Activated CD8-positive, alpha-beta memory T cell treated with anti-CD3 and anti-CD28 coated beads, Interleukin-2, amount 10 ng/mL, durations not matched to agents 7 days and 5 days (primary cell): ENCODE results near the gene RRP1. TPM values are rescaled to one million over a fixed set of nuclear protein-coding genes. Genes with fewer than 3 reads are reported as not detected.

Source experiments
- ATAC-seq: fragments of 150-1000 bp; cut with Tn5 transposase; one replicate; pipeline ENCODE4 v1.10.0; 2021; ENCODE audit warnings: moderate library complexity
- CTCF ChIA-PET: fragments of 350-600 bp; sonication (Branson Sonifier 250); formaldehyde crosslinking; loops from one replicate; lab custom pipeline; 2021; ENCODE audit warnings: antibody characterized with exemption; lab: Charles Lee
- DNase-seq: peaks from one replicate; pipeline ENCODE4 v3.0.0-alpha.2; 2020
- H3K27ac Mint-ChIP-seq: one replicate; pipeline ENCODE4 v1.8.0; 2021; ENCODE audit warnings: mild to moderate bottlenecking, mixed read lengths
- H3K27me3 Mint-ChIP-seq: one replicate; pipeline ENCODE4 v1.8.0; 2021; ENCODE audit warnings: mixed read lengths
- H3K36me3 Mint-ChIP-seq: one replicate; pipeline ENCODE4 v1.8.0; 2021; ENCODE audit warnings: mild to moderate bottlenecking, mixed read lengths
- H3K4me1 Mint-ChIP-seq: one replicate; pipeline ENCODE4 v1.8.0; 2021; ENCODE audit warnings: mixed read lengths
- H3K4me3 Mint-ChIP-seq: one replicate; pipeline ENCODE4 v1.8.0; 2021; ENCODE audit warnings: mild to moderate bottlenecking, moderate library complexity, mixed read lengths
- H3K9me3 Mint-ChIP-seq: one replicate; pipeline ENCODE4 v1.8.0; 2022; ENCODE audit warnings: low read depth, mixed read lengths
- total RNA-seq, 2 experiments: library from RNA; stranded (reverse); gene quantifications; one replicate each; pipeline ENCODE4 v1.2.3, GENCODE V29; 2021

RRP1 gene
- total RNA-seq, 2 experiments from 2014 or later = 37.7 to 45.2 TPM

GRCh38 chr21:43764576-43765495 is 24.5 kb upstream of the RRP1 start:
- no peaks in the 10 kb centered on the region for H3K27me3 Mint-ChIP-seq
- H3K9me3 Mint-ChIP-seq = no peaks in the 10 kb centered on the region
- no peak for DNase-seq
- H3K27ac Mint-ChIP-seq = no peak overlapping the region
- CTCF ChIA-PET = no interaction called here
- H3K4me1 Mint-ChIP-seq = no peaks in the 10 kb centered on the region
- no peak overlapping the region for H3K4me3 Mint-ChIP-seq
- H3K36me3 Mint-ChIP-seq = no peaks in the 10 kb centered on the region
- ATAC-seq = no peak

DNA sequence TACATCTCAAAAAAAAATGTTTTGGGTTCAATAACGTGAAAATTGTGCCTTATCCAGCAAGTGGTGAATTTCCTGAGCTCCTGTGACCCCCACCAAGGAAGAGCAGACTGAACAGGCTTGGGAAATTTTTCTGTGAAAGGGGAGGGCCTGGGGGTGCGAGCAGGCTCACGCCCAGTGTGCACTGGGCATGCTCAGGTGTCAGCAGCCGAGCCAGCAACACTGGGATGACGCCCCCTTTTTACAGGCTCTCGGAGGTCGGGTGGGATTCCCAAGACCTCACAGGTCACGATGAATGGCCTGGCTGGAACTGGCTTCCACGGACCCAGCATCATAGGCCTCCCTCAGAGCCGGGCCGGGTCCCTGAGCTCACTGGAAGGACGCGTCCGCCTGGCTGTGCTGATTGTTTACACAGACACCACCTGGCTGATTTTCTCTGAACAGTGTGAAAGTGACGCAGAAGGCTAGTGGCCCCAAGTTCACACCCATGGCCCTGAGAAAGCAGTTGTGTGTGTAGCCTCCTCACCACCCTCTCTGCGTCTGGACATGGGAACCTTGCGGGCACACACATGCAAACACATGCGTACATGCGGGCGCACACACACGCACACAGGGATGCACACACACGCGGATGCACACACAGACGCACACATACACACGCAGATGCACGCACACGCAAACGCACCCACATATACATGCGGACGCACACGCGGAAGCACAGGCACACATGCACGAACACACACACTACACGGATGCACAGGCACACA is 22.5 kb upstream of the RRP1 start:
- CTCF ChIA-PET = no interaction called here
- Mint-ChIP-seq H3K9me3 (no peaks in the 10 kb centered on the region), H3K27ac (no peak overlapping the region), H3K36me3 (peaks cover 4% of the 10 kb centered on the region), H3K4me1 (peaks cover 4% of the 10 kb centered on the region), H3K27me3 (no peaks in the 10 kb centered on the region), H3K4me3 (no peak overlapping the region)
- ATAC-seq = no peak
- no peak for DNase-seq

- Mint-ChIP-seq H3K27me3 (no peaks in the 10 kb centered on the region), H3K36me3 (peaks cover 4% of the 10 kb centered on the region), H3K9me3 (no peaks in the 10 kb centered on the region), H3K27ac (no peak overlapping the region), H3K4me1 (peaks cover 4% of the 10 kb centered on the region), H3K4me3 (no peak overlapping the region)
- CTCF ChIA-PET = no interaction called here
- ATAC-seq = peak; percentile 24
- no peak for DNase-seq
Measured at GRCh38 chr21:43767498-43767983, 21.8 kb upstream of the RRP1 start.

DNA sequence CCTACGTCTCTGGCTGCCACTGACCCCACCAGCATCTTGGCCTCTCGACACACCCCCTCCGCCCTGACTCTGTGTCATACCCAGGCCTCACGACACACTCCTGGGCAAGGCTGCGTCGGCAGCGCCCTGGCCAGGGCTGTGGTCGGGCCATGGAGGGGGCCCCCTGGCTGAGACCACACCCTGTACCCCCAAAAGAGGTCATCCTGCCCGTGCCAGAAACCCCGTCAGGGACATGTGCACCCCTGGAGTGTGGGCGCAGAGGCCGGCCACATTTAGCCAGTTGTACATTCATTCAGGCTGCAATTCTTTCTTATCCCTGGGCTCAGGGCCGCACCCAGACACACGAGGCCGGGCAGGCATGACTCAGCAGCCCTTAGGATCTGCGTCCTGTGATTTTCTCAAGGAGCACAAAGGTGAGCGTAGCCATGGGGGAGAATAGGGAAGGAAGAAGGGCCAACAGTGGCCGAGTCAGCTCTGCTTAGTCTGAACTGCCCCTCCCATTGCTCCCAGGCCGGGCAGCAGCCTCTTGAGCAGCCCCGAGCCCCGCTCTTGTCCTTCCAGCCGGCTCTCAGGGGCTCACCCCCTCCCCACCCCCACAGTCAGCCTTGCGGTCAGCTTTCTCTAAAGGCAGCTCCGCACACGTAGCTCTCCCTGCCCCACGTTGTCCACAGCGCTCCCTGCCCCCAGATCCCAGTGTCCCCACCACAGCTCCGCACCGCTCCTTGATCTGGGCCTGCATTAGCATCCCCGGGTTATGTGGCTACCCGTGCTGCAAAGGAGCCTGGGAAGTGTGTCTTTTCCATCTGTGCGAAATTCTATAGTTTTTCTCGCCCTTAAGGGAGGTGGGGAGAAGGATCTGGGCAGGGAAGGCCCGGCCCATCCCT is 21.2 kb upstream of the RRP1 start:
- Mint-ChIP-seq H3K36me3 (peaks cover 7% of the 10 kb centered on the region), H3K9me3 (no peaks in the 10 kb centered on the region), H3K27ac (no peak overlapping the region), H3K27me3 (no peaks in the 10 kb centered on the region), H3K4me1 (peaks cover 4% of the 10 kb centered on the region), H3K4me3 (no peak overlapping the region)
- CTCF ChIA-PET = interaction anchor here (1.3 kb wide), 1 partner anchor 40 kb away, joined by 3 read pairs; no protein-coding TSS in a partner anchor
- ATAC-seq (no peak), DNase-seq (no peak)

- no peak overlapping the region for H3K27ac Mint-ChIP-seq
- CTCF ChIA-PET = interaction anchor here (1.3 kb wide), 1 partner anchor 40 kb away, joined by 3 read pairs; no protein-coding TSS in a partner anchor
- no peaks in the 10 kb centered on the region for H3K9me3 Mint-ChIP-seq
- H3K36me3 Mint-ChIP-seq = peaks cover 13% of the 10 kb centered on the region
- H3K27me3 Mint-ChIP-seq = no peaks in the 10 kb centered on the region
- ATAC-seq = no peak
- no peak for DNase-seq
- no peak overlapping the region for H3K4me3 Mint-ChIP-seq
- H3K4me1 Mint-ChIP-seq = peaks cover 4% of the 10 kb centered on the region
Measured at GRCh38 chr21:43768868-43769167, 20.6 kb upstream of the RRP1 start.

GRCh38 chr21:43769325-43769958 is 19.9 kb upstream of the RRP1 start:
- no peak for ATAC-seq
- peaks cover 16% of the 10 kb centered on the region for H3K36me3 Mint-ChIP-seq
- no peak overlapping the region for H3K27ac Mint-ChIP-seq
- H3K4me3 Mint-ChIP-seq = no peak overlapping the region
- no peaks in the 10 kb centered on the region for H3K27me3 Mint-ChIP-seq
- CTCF ChIA-PET = interaction anchor here (0.7 to 1.3 kb wide), 2 partner anchors 19 to 41 kb away, joined by 3 read pairs; no protein-coding TSS in a partner anchor
- no peaks in the 10 kb centered on the region for H3K9me3 Mint-ChIP-seq
- DNase-seq = no peak
- peaks cover 9% of the 10 kb centered on the region for H3K4me1 Mint-ChIP-seq

DNA sequence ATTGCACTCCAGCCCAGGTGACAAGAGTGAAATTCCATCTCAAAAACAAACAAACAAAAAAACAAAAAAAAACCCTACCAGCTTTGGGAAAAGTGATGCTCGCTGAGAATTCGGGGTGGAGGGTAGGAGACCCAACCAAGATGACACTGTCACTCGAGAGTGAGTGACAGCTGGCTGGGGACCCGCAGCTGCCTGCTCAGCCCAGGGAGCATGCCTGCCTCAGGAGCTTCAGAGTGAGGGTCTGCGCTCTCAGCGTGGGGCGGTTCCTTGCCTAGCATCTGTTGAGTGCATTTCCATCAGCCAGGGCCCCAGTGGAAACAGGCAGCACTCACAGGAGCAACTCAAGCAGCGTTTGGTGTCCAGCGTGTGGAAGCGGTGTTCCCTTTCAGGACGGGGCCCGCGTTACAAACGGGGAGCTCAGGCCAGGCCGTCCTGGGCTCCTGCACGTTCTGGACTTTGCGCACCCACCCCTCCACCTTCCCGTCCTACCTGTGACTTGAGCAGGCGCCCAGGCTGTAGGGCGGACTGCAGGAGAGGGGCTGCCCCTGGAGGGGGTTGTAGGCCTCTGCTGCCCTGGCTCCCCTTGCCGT is 19.2 kb upstream of the RRP1 start:
- DNase-seq (no peak), ATAC-seq (no peak)
- H3K4me3 Mint-ChIP-seq = no peak overlapping the region
- H3K4me1 Mint-ChIP-seq = peaks cover 15% of the 10 kb centered on the region
- H3K27me3 Mint-ChIP-seq = no peaks in the 10 kb centered on the region
- H3K9me3 Mint-ChIP-seq = no peaks in the 10 kb centered on the region
- peaks cover 19% of the 10 kb centered on the region for H3K36me3 Mint-ChIP-seq
- no peak overlapping the region for H3K27ac Mint-ChIP-seq
- CTCF ChIA-PET = interaction anchor here (0.7 kb wide), 1 partner anchor 18 kb away, joined by 3 read pairs; no protein-coding TSS in a partner anchor

DNA sequence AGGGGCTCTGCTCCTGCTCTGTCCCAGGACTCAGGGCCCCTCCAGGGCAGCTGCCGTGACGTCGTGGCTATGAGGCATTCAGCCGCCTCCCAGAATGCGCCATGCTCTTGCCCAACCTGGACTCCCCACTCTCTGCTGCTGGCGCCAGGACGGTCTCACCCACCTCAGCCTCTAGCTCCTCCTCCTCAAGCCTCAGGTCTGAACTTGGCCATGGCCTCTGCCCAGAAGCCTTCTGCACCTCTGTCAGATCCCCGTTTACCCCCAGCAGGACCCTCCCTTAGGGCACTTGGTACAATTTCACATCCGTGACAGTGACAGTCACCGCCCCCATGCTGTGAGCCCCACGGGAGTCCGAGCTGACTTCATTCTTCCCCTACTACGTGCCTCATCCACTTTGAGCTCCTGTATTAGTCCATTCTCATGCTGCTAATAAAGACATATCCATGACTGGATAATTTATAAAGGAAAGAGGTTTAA is 18.1 kb upstream of the RRP1 start:
- no peak for DNase-seq
- H3K27me3 Mint-ChIP-seq = no peaks in the 10 kb centered on the region
- no peak for ATAC-seq
- H3K27ac Mint-ChIP-seq = no peak overlapping the region
- no peaks in the 10 kb centered on the region for H3K9me3 Mint-ChIP-seq
- no peak overlapping the region for H3K4me3 Mint-ChIP-seq
- CTCF ChIA-PET = no interaction called here
- peaks cover 21% of the 10 kb centered on the region for H3K4me1 Mint-ChIP-seq
- peaks cover 19% of the 10 kb centered on the region for H3K36me3 Mint-ChIP-seq

DNA sequence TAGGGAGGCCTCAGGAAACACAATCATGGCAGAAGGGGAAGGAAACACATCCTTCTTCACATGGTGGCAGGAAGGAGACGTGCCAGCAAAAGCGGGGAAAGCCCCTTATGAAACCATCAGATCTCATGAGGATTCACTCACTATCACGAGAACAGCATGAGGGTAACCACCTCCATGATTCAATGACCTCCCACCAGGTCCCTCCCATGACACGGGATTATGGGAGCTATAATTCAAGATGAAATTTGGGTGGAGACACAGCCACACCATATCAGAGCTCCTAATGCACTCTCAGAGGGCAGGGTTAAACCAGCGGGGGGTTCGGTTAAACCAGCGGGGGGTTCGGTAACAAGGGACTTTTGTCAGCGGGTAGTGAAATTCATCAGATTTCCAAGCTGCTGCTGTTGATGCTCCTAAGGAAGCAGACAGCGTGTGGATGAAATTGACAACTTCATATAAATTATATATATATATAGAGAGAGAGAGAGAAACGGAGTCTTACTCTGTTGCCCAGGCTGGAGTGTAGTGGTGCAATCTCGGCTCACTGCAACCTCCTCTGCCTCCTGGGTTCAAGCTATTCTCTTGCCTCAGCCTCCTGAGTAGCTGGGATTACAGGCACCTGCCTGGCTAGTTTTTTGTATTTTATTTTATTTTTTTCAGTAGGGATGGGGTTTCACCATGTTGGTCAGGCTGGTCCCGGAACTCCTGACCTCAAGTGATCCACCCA is 17.5 kb upstream of the RRP1 start:
- peaks cover 21% of the 10 kb centered on the region for H3K4me1 Mint-ChIP-seq
- no peak for DNase-seq
- no peaks in the 10 kb centered on the region for H3K9me3 Mint-ChIP-seq
- H3K27ac Mint-ChIP-seq = no peak overlapping the region
- ATAC-seq = no peak
- peaks cover 19% of the 10 kb centered on the region for H3K36me3 Mint-ChIP-seq
- H3K27me3 Mint-ChIP-seq = no peaks in the 10 kb centered on the region
- CTCF ChIA-PET = interaction anchor here (1.6 to 2.5 kb wide), 2 partner anchors 18 to 43 kb away, joined by 4 to 5 read pairs; partner anchors contain the start of gene RRP1
- no peak overlapping the region for H3K4me3 Mint-ChIP-seq

DNA sequence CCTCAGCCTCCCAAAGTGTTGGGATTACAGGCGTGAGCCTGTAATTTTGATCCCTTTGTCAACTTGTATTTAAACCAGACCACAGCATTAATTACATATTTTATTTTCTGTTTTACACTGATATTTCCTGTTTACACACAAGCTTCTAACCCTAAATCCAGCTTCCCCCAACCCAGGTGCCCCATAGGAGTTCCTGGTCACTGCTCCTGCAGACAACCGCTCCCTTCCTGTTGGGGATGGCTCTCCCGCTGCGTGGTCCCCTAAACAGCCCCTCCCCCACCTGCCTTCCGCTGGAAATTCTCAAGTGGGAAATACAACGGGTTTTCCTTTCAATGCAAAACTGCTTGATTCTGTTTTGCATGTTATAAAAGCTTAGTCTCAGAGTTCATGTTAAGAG is 17.0 kb upstream of the RRP1 start:
- ATAC-seq (no peak), DNase-seq (no peak)
- no peaks in the 10 kb centered on the region for H3K9me3 Mint-ChIP-seq
- H3K27ac Mint-ChIP-seq = no peak overlapping the region
- H3K27me3 Mint-ChIP-seq = no peaks in the 10 kb centered on the region
- no peak overlapping the region for H3K4me3 Mint-ChIP-seq
- H3K4me1 Mint-ChIP-seq = peaks cover 22% of the 10 kb centered on the region
- H3K36me3 Mint-ChIP-seq = peaks cover 19% of the 10 kb centered on the region
- CTCF ChIA-PET = interaction anchor here (1.6 to 2.5 kb wide), 2 partner anchors 17 to 43 kb away, joined by 4 to 5 read pairs; partner anchors contain the start of gene RRP1

GRCh38 chr21:43774163-43774562 is 15.2 kb upstream of the RRP1 start:
- no peak overlapping the region for H3K27ac Mint-ChIP-seq
- H3K9me3 Mint-ChIP-seq = no peaks in the 10 kb centered on the region
- H3K36me3 Mint-ChIP-seq = peaks cover 19% of the 10 kb centered on the region
- peak overlapping the region; percentile 2 for H3K4me3 Mint-ChIP-seq
- H3K27me3 Mint-ChIP-seq = no peaks in the 10 kb centered on the region
- CTCF ChIA-PET = interaction anchor here (2.5 kb wide), 1 partner anchor 45 kb away, joined by 5 read pairs; no protein-coding TSS in a partner anchor
- ATAC-seq (no peak), DNase-seq (no peak)
- H3K4me1 Mint-ChIP-seq = peaks cover 39% of the 10 kb centered on the region
